SK-N-SH treated with all-trans-retinoic acid at 6 μM for 48 hours (cell line): ENCODE data around the gene CD79A.

ENCODE experiments used
- CSDC2 ChIP-seq: fragments of 250-450 bp; sonication (Bioruptor Pico); IDR thresholded peaks from 2 replicates; pipeline ENCODE4 v1.5.0; 2020; ENCODE audit warnings: mild to moderate bottlenecking, moderate library complexity
- CSRNP3 ChIP-seq: fragments of 250-450 bp; sonication (Bioruptor Pico); IDR thresholded peaks from 2 replicates; pipeline ENCODE4 v1.5.1; 2021; ENCODE audit warnings: mild to moderate bottlenecking, moderate library complexity
- PATZ1 ChIP-seq: fragments of 250-450 bp; sonication (Bioruptor Pico); IDR thresholded peaks from 2 replicates; pipeline ENCODE4 v1.8.0; 2020; ENCODE audit warnings: mild to moderate bottlenecking, moderate library complexity, borderline replicate concordance
- ZC3H10 ChIP-seq: fragments of 250-450 bp; sonication (Bioruptor Pico); IDR thresholded peaks from 2 replicates; pipeline ENCODE4 v1.5.1; 2021; ENCODE audit warnings: mild to moderate bottlenecking, moderate library complexity

- TF ChIP-seq PATZ1, result no peak
- TF ChIP-seq ZC3H10 (CRISPR knock-in tag), result no peak
- no peak for TF ChIP-seq CSRNP3
- TF ChIP-seq CSDC2 (CRISPR knock-in tag), result no peak
Observed at GRCh38 chr19:41915776-41916414, 38.8 kb downstream of the CD79A start.
